SIG-M5 (cell line): ENCODE results near the gene SRD5A3.
A peak's percentile ranks its signal among the peaks of the same experiment; 100 is the strongest.

Experiments
- DNase-seq: peaks from one replicate; lab custom pipeline; 2025; lab: John Stamatoyannopoulos, UW

The SRD5A3 gene

DNA sequence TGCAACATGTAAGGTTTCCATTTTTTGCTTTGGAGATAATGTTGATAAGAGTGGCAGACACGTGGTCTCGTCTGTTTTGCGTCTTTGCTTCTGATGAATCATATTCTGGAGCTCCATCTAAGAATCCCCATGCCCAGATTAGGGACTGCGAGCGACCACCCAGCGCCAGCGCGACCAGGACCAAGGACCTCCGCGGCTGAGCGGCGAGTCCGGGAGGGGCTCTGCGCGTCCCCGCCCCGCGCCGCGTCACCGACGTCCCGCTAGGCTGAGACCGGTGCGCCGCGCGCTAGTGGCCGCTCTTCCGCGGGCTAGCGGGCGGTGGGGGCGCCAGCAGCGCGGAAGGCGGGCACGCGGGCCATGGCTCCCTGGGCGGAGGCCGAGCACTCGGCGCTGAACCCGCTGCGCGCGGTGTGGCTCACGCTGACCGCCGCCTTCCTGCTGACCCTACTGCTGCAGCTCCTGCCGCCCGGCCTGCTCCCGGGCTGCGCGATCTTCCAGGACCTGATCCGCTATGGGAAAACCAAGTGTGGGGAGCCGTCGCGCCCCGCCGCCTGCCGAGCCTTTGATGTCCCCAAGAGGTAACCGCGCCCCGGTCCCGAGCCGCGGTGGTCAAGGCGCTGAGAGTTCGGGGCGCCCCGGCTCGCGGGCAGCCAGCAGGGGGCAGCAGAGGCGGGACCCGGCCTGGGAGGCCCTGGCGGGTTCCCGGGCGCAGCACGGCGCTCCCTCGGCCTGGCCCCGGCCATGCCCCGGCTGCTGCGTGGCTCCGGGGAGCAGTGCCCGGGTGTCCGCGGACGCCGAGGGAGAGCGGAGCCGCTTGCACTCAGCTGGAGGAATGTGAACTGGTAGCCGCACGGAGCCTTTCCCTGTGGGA lies at the start of gene SRD5A3:
Gene SRD5A3, plus strand, starts transcription at position 263 of the 871 bp plus-strand sequence. Its CDS starts 95 bp downstream, at position 358.
- DNase-seq, result no peak

DNA sequence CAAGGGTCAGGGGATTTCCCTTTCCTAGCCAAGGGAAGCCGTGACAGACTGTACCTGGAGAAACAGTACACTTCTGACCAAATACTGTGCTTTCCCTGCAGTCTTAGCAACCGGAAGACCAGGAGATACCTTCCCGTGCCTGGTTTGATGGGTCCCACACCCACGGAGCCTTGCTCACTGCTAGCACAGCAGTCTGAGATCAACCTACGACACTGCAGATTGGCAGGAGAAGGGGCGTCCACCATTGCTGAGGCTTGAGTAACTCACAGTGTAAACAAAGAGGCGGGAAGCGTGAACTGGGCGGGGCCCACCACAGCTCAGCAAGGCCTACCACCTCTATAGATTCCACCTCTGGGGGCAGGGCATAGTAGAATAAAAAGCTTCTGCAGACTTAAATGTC lies 48.7 kb upstream of the SRD5A3 start:
- DNase-seq, result no peak

DNA sequence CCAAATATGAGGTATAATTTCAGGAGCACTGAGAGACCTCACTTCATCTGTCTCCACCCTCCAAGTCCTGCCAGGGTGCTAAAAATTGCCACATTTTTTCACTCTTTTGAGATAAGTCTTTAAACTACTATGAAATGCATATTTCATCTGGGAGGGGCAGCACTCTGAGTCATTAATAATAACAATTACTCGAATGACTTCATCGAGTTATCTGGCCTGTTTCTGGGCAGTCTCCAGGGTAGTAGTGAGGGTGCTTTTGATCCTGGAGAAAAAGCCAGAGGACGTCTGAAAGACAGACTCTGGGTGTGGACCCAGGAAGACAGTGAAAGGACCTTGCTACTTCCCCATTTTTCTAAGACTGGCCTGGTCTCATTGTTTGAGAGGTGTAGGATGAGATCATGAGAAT lies 42.3 kb upstream of the SRD5A3 start:
- DNase-seq, result no peak

DNA sequence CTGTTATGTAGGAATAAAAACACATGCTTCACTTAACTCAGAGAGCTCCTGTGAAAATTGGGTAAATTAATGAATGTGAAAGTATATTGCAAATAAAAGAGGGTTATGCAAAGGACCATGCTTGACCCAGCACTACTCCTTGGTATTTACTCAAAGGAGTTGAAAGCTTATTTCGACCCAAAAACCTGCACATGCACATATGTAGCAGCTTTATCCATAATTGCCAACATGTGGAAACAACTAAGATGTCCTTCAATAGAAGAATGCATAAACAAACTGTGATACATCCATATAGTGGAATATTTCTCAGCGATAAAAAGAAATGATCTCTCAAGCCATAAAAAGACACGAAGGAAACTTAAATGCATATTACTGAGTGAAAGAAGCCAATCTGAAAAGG lies 41.7 kb upstream of the SRD5A3 start:
- no peak for DNase-seq

DNA sequence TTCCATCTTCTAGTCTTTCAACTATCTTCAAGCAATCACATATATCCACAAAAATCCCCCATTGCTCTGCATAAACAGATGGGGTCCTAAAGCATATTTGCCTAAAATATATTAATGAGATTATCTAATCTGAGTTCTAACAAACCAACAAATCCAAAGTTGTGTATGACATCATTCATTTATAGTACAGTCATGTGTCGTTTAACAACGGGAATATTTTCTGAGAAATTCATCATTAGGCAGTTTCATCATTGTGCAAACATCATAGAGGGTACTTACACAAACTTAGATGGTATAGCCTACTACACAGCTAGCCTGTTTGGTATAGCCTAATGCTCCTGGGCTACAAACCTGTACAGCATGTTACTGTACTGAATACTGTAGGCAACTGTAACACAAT lies 38.0 kb upstream of the SRD5A3 start:
- DNase-seq, result no peak

DNA sequence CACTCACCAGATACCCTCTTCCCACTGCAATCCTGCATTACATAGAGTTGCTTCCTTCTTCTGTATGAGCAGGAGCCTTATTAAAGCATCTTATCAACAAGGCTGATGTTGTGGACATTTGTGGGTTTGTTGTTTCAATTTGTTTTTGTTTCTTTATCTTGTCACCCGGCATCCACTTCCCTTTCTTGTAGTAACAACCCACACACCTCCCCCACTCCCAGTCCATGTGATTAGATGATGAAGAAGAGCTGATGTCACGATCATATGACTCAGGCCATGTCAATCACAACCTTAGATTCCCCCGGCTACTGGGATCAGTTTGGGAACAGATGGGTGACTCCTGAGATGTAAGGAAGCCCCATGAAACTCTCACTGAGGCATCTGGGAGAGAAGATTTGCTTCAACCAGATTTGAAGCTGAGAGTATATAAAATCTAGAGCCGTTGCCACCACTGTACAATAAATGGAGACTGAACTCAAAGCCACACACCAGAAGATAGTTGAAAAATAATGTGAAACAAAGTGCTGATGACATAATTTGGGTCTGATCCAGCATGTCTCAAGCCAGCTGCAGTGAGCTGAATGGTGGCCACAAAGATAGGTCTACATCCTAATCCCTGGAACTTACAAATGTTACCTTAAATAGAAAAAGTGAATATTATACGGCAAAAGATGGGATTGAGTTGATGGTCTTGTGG lies 34.1 kb upstream of the SRD5A3 start:
- DNase-seq, result no peak

DNA sequence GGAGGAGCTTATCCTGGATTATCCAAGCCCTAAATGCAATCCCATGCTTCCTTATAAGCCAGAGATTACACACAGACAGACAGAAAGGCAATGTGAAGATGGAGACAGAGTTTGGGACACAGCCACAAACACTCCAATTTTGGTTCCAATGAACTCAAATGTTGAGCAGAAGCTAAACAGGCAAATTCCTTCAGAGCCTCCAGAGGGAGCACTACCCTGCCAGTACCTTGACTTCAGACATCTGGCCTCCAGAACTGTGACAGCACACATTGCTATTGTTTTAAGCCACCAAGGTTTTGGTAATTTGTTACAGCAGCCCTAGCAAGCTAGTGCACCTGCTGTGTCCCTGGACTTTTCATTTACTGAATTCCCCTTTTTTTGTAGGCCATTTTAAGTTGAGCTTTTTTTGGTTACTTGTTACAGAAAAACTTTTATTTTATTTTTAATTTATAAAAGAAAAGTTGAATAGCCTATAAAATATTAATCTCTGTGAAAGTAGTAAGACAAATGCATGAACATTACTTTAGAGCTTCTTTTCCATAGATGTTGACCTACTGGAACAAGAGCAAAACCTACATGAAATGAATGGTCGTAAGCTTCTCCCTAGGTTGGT lies 33.4 kb upstream of the SRD5A3 start:
- no peak for DNase-seq

DNA sequence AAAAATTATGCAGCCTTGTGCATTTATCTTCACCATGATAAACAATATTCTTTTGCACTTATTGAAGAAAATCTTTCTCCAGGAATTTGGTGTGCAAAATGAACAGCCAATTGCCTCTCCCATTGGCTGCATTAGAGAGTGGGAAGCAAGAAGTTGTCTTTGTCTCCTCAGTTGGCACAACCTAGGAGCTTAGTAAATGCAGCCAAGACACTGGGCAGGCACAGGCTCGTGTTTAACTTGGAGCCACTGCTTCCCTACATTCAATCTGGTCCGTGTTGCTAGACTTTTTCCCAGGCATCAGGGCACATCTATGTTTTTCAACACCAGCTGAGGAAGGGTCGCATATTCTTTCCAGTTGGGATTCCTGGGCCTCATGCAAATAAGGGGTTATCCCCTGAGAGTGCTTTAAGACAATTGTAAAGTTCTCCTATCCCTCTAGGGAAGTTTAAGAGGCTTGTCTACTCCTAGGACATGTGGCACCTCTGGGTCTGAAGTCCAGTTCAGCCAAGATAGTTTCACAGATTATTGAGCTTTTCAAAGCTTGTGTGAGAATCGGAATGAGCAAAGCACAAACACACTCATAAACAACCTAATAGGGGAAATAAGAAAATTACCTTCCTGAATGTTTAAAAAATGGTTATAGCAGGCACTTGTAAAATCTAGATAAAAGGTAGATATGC lies 31.8 kb upstream of the SRD5A3 start:
- DNase-seq, result no peak

DNA sequence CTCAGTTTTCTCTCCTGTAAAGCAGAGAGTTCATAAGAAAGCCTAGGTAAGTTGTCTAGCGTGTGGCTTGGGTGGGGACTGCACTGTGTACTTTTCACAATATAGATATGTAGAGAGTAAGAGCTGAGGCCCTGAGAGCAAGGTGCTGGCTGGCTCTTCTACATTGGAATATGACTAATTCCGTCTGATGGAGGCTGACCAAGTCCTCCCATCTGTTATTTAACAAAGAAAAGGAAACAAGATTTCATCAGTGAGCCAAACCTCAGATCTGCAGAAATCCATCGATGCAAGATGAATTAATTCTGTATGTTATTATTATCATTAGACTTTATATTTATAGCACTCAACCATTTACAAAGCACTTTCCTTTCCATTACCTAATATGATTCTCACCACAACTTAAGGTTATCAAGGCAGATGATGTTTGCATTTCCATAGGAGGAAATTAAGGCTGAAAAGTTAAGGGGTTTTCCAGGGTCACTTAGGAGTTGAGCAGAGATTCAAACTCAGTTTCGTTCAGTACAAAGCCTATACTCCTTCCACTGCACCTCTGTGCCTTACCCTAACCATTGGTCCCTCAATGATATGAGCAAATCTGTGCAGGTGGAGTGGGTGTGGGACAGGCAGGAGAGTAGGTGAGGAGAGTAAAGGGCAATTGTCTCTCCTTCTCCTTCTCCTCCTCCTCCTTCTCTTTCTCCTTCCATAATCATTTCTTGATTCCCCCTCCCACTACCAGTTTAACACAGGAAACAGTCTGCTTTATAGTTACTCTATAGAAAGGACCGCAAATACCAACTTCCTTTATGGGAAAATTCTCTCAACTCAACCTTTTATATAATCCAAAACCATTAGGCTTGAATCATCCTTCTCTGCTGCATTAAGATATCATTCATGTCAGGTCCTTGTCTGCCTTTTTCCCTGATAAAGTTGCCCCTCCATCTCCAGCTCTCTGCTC lies 27.6 kb upstream of the SRD5A3 start:
- no peak for DNase-seq

DNA sequence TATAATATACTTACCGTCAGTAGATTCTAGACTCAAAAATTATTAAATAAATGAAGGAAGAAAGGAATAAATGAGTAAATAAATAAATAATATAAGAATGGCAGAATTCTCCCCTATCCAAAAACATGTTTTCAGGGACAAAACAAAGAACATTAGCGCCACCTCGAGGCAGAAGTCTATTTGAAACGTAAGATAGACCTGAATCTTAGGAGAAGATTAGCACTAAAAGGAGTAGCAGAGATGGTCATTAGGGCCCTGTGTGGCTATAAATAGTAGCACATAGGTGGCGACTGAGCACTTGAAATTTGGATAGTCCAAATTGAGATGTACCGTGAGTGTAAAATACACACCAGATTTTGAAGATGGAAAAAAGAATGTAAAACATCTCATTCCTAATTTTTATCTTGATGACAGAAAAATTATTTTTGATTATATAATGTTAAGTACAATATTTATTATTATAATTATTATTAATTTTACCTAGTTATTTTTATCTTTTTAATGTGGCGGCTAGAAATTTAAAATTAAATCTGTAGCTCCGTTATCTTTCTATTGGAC lies 24.3 kb upstream of the SRD5A3 start:
- DNase-seq, result no peak

DNA sequence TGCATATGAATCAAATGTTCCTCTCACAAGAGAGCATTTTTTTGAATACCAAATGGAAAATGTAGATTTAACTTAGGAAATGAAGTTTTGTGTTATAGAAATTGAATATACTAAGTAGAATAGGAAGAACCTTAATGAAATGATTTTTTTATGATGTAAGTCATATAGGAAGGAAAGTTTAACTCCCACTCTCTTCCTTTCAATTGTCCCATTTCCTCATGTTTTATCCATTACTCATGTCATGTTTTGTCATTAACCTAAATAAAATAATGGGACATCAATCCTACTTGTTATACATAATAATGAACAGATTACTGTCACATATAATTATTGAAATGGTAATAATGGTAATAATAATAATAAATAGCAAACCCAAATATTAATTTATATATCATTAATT lies 22.7 kb upstream of the SRD5A3 start:
- DNase-seq, result no peak

DNA sequence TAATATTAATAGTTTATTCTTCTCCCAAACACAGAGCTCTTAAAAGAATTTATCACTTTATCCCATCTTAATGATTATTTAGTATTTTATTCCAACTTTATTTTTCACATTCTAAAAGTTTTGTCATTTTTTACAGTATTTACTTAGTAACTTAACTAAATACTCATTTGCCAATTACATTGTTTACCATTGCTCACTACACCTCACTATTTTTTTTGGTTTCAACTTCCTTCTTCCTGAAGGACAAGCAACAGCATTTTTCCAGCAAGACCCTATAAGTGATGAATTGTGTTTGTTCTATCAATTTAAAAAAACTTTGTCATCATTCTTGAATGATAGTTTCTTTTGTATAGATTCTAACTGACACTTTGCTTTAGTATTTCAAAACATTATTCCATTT lies 19.4 kb upstream of the SRD5A3 start:
- DNase-seq, result no peak

DNA sequence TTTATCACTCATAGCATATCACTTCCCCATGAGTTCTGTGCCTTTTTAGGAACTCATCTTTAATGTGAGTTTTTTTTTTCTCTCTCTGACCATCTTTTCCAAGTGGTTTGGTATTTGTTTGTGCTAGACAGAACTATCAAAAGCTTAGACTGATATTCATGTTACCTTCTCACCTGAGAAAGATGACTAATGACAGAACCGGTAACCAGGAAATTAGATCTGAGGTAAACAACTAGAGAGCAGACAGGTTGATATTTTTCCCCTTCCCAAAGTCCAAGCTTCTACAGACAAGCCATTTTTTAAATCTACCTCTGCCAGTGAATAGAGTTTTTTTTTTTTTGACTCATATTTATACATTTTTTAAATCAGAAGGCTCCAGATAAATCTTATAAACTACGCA lies 17.0 kb upstream of the SRD5A3 start:
- DNase-seq, result no peak

DNA sequence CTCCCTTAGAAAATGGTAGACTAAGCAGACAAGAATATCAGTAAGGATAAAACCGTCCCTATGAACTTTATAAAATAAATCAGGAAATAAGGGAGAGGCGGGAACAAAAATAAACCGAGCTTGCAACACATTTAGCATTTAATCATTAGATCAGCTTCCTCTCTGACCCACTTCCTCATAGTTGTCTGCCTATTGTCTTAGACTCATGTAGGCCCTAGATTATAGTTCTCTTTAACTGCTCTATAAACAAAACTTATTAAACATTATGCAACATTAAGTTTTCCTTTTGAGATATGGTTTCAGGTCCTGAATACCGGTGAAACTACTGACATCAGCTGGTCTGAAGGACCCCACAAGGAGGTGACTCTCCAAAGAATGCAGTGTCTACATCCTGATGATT lies 15.8 kb upstream of the SRD5A3 start:
- peak; percentile 6 for DNase-seq

DNA sequence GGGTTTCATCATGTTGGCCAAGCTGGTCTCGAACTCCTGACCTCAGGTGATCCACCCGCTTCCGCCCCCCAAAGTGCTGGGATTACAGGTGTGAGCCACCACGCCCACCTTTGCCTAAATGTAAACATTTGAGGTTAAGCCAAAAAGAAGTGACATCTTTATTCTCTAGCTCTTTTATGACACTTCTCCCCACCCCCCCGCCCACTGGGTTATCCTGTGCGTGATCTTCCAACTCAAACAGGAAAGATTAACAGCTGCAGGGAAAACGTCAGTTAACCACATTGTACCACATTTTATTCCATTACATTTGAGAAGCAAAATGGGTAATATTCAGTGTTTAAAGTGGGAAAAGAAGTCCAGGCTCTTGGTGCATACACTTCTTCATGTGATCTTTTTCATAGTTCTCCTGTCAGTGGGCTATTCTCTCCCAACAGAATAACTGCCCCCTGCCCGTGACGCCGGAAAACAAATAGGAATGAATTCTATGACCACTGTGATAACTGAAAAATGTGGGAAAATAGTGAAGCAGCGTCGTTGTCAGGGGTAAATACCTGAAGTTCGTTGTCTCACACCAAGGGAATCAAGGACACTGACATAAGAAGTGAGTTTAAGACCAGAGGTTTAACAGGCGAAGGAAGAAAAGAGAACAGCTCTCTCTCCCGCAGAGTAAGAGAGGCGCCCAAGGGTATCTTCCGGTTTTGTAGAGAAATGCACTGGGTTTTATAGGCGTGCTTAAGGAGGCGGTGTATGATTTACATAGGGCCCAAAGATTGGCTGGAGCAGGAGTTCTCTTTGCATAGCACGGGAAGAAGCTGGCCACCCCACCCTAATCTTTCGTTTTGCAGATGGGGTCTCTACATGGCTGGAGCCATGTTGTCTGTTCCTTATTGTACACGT lies 9.7 kb upstream of the SRD5A3 start:
- no peak for DNase-seq

DNA sequence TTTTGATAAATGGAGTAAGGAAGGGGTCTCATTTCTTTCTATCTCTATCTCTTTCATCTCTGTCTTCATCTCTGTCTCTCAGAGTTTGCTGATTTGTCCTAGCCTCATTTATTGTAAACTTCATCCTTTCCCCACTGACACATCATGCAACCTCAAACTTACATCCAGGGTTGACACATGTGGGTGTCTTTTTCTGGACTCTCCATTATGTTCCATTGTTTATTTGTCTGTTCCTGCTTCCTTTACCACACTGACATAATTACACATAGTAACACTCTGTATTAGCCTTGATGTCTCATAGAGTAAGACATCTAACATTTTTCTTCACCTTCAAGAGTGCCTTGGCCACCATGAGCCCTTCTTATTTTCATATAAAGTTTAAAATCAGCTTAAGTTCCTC lies 8.1 kb upstream of the SRD5A3 start:
- no peak for DNase-seq

DNA sequence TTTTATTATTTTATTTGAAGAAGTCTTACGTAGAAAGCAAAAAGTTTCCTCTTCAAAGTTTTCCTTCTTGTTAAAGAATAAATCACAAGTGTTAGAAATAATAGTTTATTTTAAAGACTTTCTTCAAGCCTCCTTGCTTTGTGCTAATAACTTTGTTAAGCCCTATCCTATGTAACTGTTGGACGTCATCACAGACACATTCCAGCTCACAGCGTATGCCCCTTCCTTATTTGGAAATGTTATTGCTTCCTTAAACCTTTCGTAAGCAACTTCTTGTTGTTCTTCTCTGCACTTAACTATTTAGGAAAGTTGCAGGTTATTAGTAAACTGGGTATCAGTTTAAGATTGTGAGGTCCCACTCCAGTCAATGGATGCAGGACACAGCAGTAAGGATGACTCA lies 7.6 kb upstream of the SRD5A3 start:
- no peak for DNase-seq

DNA sequence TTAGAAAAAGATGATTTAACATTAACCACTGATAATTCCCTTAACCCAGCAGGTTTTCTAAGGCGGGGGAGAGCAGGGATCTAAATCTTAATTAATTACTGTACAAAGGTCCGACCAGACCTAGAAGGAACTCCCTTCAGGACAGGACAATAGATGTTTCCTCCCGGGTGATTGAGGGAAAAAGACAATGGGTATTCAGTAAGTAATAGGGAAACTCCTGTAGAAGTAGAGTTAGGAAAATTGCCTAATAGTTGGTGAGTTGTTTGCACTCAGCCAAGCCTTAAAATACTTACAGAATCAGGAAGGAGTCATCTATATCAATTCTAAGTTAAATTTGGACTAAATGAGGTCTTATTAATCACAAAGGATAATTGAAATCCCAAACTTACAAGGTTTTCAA lies 5.8 kb upstream of the SRD5A3 start:
- DNase-seq, result no peak

DNA sequence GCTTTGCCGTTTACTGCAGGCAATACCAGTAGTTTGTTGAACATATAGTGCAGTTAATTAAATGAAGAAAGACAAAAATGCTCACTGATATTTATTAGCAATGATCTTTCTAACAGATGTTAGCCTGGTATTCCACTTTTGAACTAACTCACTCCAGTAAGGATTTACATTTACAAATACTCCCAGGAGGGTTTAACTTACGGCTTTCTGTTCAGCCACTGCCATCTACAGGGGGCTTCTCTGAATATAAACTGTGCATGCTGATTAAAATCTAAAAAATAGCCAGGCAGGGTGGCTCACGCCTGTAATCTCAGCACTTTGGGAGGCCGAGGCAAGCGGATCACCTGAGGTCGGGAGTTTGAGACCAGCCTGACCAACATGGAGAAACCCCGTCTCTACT lies 2.2 kb upstream of the SRD5A3 start:
- no peak for DNase-seq

DNA sequence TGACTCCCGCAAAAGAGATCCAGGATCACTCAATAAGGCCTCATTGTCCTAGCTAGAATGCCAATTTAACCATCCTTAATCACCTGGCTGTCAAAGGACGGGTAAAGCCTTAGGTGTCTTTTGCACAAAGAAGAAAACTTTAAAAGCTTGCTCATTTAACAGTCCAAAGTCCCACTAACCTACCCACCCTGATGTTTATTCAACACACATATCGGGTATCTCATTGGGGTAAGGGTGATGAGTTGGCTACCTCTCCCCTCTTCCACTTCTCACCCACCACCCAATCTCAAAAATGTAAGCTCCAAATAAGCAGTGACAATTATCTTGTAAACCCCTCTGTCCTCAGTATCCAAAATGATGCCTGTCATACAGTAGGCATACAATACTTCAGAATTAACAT lies 988 bp upstream of the SRD5A3 start:
- DNase-seq, result no peak
